ENCODE measurements around the gene PDCD7. TPM values are rescaled to one million over a fixed set of nuclear protein-coding genes. Genes with fewer than 3 reads are reported as not detected.

Gene PDCD7
- total RNA-seq, 2 experiments from 2014 or later = 34.6 to 47.3 TPM

GRCh38 chr15:65085207-65085753 lies 48.3 kb downstream of the PDCD7 start:
- H3K4me3 ChIP-seq (ENCODE audit: low read depth, low read length, poor library complexity, severe bottlenecking) = no peak overlapping the region
- no peak overlapping the region for H3K27ac ChIP-seq (ENCODE audit: low read depth, low read length, poor library complexity, severe bottlenecking)
- POLR2A ChIA-PET = no interaction called here
- intact Hi-C loops (cut with micrococcal nuclease; ENCODE audit: unreplicated experiment) = no loop called here
- BruUV-seq (replicated peaks) = no TSS peak
- H3K9me3 ChIP-seq (ENCODE audit: low read length) = no peaks in the 10 kb centered on the region
- no peak overlapping the region for H3K4me2 ChIP-seq (ENCODE audit: low read length)
- H3K36me3 ChIP-seq (ENCODE audit: insufficient read depth, low read length) = no peaks in the 10 kb centered on the region
- TF ChIP-seq, protein P1, sequence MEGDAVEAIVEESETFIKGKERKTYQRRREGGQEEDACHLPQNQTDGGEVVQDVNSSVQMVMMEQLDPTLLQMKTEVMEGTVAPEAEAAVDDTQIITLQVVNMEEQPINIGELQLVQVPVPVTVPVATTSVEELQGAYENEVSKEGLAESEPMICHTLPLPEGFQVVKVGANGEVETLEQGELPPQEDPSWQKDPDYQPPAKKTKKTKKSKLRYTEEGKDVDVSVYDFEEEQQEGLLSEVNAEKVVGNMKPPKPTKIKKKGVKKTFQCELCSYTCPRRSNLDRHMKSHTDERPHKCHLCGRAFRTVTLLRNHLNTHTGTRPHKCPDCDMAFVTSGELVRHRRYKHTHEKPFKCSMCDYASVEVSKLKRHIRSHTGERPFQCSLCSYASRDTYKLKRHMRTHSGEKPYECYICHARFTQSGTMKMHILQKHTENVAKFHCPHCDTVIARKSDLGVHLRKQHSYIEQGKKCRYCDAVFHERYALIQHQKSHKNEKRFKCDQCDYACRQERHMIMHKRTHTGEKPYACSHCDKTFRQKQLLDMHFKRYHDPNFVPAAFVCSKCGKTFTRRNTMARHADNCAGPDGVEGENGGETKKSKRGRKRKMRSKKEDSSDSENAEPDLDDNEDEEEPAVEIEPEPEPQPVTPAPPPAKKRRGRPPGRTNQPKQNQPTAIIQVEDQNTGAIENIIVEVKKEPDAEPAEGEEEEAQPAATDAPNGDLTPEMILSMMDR (conservative IDR thresholded peaks at IDR 0.05; ENCODE audit: low read length) = no peak
- no peak for TF ChIP-seq EZH2phosphoT487 (IDR thresholded peaks at IDR 0.05; ENCODE audit: borderline replicate concordance, low read depth, low read length)
- H3K4me1 ChIP-seq (ENCODE audit: insufficient read depth, low read length, poor library complexity, severe bottlenecking) = no peaks in the 10 kb centered on the region
- no peak for DNase-seq (ENCODE audit: low spot score)
- no peaks in the 10 kb centered on the region for H3K9me2 ChIP-seq (ENCODE audit: insufficient read depth, low read length)
- no peaks in the 10 kb centered on the region for H3K79me2 ChIP-seq (ENCODE audit: insufficient read depth, low read depth, low read length)
- CTCF ChIA-PET (ENCODE audit: unreplicated experiment) = no interaction called here
- no peak overlapping the region for H2AFZ ChIP-seq (ENCODE audit: low read length)
- no peaks in the 10 kb centered on the region for H4K20me1 ChIP-seq (ENCODE audit: insufficient read depth, low read length)

DNA sequence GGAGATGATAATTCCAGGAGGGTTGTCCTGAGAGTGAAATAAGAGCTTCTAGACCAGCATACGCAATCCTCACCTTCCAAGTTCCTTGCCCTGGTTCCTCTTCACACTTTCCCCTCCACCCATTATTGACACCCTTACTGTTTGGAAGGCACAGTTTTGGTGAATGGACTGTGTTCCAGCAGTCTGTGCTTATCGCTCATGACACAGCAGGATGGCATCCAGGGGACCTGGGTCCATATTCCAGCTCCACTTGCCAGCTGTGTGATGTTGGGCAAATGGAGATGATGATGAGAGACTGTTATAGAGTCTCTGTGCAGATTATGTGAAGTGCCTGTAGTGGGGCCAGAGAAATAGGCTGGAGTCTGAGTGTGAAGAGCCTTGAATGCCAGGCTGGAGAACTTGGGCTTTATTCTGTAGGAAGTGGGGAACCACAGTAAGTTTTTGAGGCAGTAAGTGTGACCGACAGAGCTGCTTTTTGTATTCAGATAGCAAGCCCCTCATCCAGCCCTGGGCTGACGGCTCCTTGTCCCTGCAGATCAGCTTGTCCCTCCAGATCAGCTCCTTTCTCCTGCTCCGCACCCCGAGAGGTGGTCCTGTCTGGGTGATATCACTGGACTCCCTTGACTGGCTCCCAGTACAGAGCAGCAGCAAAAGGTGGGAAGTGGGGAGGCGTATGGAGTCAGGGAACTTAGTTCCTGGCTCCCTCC lies 49.0 kb downstream of the PDCD7 start:
- H4K20me1 ChIP-seq (ENCODE audit: insufficient read depth, low read length) = no peaks in the 10 kb centered on the region
- no peaks in the 10 kb centered on the region for H3K9me3 ChIP-seq (ENCODE audit: low read length)
- CTCF ChIA-PET (ENCODE audit: unreplicated experiment) = no interaction called here
- no peaks in the 10 kb centered on the region for H3K79me2 ChIP-seq (ENCODE audit: insufficient read depth, low read depth, low read length)
- no peak overlapping the region for H3K4me2 ChIP-seq (ENCODE audit: low read length)
- intact Hi-C loops (cut with micrococcal nuclease; ENCODE audit: unreplicated experiment) = no loop called here
- H3K4me1 ChIP-seq (ENCODE audit: insufficient read depth, low read length, poor library complexity, severe bottlenecking) = no peaks in the 10 kb centered on the region
- POLR2A ChIA-PET = interaction anchor here (0.6 kb wide), 1 partner anchor 50 kb away, joined by 3 read pairs; no protein-coding TSS in a partner anchor
- no peak overlapping the region for H3K4me3 ChIP-seq (ENCODE audit: low read depth, low read length, poor library complexity, severe bottlenecking)
- BruUV-seq (replicated peaks) = no TSS peak
- no peaks in the 10 kb centered on the region for H3K36me3 ChIP-seq (ENCODE audit: insufficient read depth, low read length)
- DNase-seq (ENCODE audit: low spot score) = no peak
- H3K27ac ChIP-seq (ENCODE audit: low read depth, low read length, poor library complexity, severe bottlenecking) = no peak overlapping the region
- no peak overlapping the region for H2AFZ ChIP-seq (ENCODE audit: low read length)
- H3K9me2 ChIP-seq (ENCODE audit: insufficient read depth, low read length) = no peaks in the 10 kb centered on the region
- TF ChIP-seq, protein P1 (conservative IDR thresholded peaks at IDR 0.05; ENCODE audit: low read length) = no peak
- no peak for TF ChIP-seq EZH2phosphoT487 (IDR thresholded peaks at IDR 0.05; ENCODE audit: borderline replicate concordance, low read depth, low read length)

DNA sequence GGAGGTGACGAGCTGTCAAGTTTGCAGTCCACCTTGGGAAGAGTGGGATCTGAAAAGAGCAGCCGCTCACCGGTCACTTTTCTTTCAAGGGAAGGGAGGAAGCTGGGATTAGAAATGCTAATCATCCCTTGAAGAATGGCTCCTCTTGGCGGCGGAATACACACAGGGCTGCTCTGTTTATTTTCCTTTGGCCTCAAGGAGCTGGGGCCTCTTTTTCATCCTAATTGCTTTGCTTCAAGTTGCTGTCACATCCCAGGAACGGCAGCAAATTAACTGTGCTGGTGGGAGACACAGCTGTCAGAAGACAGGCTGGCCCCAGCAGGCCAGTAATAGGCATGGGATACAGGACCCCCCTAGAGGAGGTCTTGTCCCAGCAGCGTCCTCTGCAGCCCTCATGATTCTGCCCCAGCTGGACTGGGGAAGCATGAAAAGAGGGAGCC lies 50.3 kb downstream of the PDCD7 start:
- BruUV-seq (replicated peaks) = no TSS peak
- no peak for DNase-seq (ENCODE audit: low spot score)
- CTCF ChIA-PET (ENCODE audit: unreplicated experiment) = no interaction called here
- no peaks in the 10 kb centered on the region for H3K9me2 ChIP-seq (ENCODE audit: insufficient read depth, low read length)
- H3K4me2 ChIP-seq (ENCODE audit: low read length) = no peak overlapping the region
- intact Hi-C loops (cut with micrococcal nuclease; ENCODE audit: unreplicated experiment) = no loop called here
- H3K4me3 ChIP-seq (ENCODE audit: low read depth, low read length, poor library complexity, severe bottlenecking) = no peak overlapping the region
- TF ChIP-seq EZH2phosphoT487 (IDR thresholded peaks at IDR 0.05; ENCODE audit: borderline replicate concordance, low read depth, low read length) = no peak
- TF ChIP-seq, protein P1 (conservative IDR thresholded peaks at IDR 0.05; ENCODE audit: low read length) = no peak
- H3K9me3 ChIP-seq (ENCODE audit: low read length) = no peaks in the 10 kb centered on the region
- H3K27ac ChIP-seq (ENCODE audit: low read depth, low read length, poor library complexity, severe bottlenecking) = no peak overlapping the region
- H3K36me3 ChIP-seq (ENCODE audit: insufficient read depth, low read length) = no peaks in the 10 kb centered on the region
- POLR2A ChIA-PET = no interaction called here
- no peaks in the 10 kb centered on the region for H3K4me1 ChIP-seq (ENCODE audit: insufficient read depth, low read length, poor library complexity, severe bottlenecking)
- H4K20me1 ChIP-seq (ENCODE audit: insufficient read depth, low read length) = no peaks in the 10 kb centered on the region
- no peaks in the 10 kb centered on the region for H3K79me2 ChIP-seq (ENCODE audit: insufficient read depth, low read depth, low read length)
- H2AFZ ChIP-seq (ENCODE audit: low read length) = no peak overlapping the region
